HG03135 (cell line): ENCODE measurements around the gene LRIG3.
"Not testable (repeated sequence)": the region's sequence is repeated elsewhere in the genome, so short reads cannot be mapped to it uniquely, and the experiment has no call there.

Experiments used
- ATAC-seq: cut with Tn5 transposase; IDR thresholded peaks from one replicate; pipeline ENCODE4 v1.9.1; 2021; ENCODE audit warnings: mild to moderate bottlenecking, moderate library complexity; ENCODE audit not compliant: unreplicated experiment

Gene LRIG3

DNA sequence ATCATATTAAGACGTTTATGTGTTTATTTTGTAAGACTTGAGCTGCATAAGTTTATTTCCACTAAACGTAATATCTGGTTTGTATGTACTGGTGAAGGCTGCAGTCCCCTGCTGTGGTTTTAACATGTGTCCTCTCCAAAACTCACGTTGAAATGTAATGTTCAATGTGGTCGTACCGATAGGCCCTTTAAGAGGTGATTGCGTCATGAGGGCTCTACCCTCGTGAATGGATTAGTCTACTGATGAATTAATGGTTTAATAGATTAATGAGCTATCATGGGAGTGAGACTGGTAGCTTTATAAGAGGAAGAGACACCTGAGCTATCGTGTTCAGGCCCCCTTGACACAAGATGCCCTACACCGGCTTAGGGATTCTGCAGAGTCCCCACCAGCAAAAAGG is 14.9 kb downstream of the LRIG3 start:
- ATAC-seq = no peak

DNA sequence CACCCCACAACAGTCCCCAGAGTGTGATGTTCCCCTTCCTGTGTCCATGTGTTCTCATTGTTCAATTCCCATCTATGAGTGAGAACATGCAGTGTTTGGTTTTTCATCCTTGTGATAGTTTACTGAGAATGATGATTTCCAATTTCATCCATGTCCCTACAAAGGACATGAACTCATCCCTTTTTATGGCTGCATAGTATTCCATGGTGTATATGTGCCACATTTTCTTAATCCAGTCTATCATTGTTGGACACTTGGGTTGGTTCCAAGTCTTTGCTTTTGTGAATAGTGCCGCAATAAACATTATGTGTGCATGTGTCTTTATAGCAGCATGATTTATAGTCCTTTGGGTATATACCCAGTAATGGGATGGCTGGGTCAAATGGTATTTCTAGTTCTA is 17.6 kb downstream of the LRIG3 start:
- ATAC-seq = not testable (repeated sequence)

DNA sequence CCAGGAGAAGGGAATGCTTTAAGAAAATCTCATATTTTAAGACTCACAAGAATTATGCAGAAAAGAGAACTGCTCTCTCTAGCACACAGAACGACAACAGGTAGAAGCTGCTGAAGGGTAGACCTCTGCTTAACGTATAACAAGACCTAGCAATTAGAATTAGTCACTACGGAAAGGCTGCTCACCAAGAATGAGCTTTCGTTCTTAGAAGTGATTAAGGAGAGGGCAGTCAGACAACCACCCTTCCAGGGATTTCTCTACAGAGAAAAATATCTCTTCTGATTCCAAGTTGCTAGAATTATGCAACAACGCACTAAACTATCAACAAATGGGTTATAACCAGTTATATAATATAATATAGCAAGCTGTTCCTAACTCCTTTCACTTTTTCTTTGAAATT is 18.6 kb downstream of the LRIG3 start:
- ATAC-seq = no peak

DNA sequence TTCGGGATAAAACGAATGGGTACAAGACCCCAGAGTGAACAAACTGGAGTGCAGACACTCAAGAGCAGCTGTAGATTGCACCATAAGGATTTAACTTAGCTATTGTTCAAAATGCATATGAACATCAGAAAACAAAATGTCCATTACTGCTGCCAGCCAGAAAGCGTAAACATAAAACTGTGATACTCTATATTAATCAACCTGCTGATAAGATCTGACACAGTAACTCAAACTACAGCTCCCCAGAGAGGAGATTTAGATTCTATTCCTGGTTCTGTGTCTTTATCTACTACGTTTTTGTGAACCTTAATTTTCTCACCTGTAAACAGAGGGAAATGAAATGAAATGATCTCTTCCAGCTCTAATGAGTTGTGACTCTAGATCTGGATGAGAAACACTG is 22.3 kb downstream of the LRIG3 start:
- no peak for ATAC-seq

DNA sequence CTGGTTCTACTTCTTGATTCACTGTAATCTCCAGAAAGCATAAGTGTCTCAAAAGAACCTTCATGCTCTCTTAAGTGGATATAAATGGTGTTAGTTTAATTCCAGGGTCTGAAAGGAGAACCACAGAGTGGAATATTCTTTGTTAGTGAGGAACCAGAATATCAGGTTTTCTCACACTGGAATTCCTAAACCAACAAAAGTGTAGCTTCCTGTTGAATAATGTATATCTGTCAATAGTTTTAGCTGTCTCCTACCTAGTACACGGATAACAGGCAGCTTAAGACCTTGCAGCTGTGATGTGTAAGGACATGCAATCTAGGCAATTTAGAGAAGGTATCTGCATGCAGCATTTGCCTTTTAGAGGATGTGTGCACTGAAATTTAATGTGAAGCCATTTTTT is 24.0 kb downstream of the LRIG3 start:
- ATAC-seq = no peak

DNA sequence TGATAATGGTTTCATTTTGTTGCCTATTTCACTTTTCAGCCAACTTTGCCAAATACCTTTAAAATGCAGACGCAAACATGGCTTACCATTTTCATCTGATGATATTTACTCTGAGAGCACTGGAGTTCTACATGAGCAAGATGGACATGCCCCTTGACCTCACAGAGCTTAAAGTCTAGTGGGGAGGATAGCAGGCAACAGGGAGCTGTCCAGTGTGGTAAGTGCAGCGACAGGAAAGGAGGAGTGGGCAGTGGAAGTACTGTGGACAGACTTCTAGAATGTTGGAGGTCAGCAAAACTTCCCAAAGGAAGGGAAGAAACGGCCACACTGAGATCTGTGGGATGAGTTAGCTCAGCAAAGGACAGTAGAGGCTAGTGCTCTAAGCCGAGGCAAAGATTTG is 25.3 kb downstream of the LRIG3 start:
- ATAC-seq = no peak

DNA sequence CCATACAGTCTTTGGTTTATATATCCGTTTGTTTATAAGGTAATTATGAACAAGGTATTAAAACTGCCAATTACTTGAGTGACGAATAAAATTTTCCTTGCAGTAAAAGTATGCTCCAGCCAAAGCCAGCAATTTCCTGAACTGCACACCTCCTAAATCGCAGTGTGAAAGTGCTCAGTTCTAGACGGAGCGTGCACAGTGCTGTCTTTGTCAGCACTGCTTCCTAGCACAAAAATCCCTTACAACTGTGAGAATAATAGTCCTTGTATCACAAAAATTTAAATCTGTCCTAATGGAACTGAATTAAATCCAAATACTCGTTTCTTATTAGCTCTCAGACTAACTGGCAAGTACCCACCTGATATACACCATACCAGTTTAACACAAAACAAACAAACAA is 26.3 kb downstream of the LRIG3 start:
- no peak for ATAC-seq

DNA sequence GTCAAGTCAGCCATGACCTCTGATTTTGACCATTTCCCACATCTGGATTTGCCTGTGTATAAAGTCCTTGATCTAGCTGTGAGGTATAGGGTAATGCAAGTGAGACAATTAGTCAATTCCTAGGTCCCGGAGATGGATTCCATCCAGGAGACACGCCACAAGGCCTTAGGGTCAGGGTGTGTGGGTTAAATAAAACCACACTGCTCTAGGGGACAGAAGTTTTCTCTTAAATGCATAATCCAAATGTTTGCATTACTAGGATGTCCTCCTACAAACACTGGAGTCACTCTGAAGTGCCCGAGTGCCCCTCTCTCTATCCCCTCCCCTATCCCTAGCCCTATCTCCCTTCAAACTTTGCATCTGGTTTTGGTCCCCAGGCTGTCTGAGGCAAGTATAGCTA is 26.8 kb downstream of the LRIG3 start:
- no peak for ATAC-seq

DNA sequence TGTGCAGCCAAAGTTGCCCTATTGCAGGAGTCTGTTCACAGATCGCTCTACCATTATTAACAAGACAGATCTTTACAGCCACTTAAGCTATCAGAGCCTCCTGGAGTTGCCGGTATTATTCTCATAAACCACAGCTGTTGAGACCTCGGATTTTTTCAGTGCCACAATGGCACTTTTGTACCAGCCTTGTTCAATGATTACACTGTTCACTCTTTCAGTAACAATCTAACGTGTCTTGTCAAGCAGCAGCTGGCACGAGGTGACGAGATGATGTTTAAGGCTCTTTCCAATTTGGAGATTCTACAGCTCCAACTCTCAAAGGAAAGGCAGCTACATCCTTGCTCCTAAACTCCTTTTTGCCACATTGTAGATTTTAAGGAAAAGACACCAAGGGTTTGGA is 30.7 kb downstream of the LRIG3 start:
- no peak for ATAC-seq

DNA sequence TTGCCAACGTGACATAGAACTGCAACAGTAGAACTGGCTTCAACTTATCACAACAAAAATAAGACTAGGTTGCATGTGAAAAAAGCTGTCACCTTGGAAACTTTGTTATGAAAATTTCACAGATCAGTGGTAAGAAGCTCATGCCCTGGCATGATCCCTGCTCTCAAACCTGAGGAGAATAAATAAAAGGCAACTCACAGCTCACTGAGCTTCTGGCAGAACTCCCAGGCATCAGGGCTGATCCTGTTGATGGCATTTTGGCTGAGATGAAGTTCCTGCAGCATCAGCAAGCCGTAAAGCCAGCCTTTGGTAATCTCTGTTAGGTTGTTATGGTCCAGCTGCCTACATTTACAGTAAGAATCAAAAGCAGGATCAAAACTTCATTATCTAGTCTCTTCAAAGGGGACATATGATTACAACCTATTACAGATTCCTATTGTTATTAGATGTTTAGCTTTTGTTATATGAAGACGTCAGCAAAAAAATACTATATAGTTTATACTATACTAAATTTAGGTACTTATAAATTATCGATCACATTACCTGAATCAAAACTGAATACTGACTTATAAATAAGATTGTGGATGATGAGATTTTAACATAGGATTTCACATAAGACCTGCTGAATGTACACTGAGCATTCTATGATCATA is 32.0 kb downstream of the LRIG3 start:
- ATAC-seq = no peak

DNA sequence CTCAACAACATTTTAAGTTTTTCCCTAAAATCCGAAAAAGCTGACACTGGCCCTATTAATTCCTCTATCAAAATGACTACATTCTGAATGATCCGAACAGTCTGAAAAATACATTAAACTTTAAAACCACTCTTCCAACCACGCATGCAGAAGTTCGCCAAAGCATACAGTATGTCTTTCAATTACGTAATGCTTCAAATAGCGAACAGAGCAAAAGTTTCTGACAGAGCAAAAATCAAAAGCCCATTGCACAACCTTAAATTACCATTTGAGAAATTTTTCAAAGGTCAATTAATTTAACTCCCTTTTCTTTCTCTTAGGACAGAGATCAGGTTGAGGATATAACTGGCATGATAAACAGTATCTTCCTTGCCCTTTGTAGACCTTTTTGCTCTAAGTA is 33.2 kb downstream of the LRIG3 start:
- ATAC-seq = no peak

DNA sequence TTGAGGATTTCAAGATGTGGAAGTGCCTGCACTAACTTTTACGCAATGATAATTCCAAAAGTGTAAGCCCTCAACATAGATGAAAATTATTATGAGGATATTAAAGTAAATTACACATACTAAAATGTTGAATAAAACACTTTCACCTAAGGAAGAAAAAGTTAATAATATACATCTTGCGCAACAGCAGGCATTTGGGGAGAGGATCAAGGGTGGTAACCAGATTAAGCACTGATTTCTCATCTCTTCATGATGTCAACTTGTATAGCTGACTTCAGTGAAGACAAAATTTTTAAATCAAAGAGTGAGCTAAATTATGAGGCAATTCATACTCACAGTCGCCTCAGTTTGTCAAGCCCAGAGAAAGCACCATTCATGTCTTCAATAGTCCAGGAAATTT is 33.8 kb downstream of the LRIG3 start:
- no peak for ATAC-seq

DNA sequence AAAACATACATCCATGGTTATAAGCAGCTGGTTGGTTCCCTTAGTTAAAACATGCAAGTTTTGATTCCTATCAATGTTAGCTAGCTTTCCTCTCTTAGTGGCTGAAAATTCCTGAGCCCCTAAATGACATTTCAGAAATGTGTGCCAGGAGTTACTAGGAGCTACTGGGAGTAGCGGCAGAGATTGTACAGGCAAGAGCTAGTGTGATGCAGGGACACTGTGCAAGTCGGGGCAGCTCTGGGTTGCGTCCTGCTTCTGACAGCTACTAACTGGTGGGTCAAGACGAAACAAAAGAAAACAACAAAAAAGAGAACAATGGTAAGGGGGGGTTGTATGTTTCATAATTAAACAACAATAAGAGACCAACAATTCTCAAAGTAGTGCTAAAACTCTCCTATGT is 35.4 kb downstream of the LRIG3 start:
- ATAC-seq = no peak

DNA sequence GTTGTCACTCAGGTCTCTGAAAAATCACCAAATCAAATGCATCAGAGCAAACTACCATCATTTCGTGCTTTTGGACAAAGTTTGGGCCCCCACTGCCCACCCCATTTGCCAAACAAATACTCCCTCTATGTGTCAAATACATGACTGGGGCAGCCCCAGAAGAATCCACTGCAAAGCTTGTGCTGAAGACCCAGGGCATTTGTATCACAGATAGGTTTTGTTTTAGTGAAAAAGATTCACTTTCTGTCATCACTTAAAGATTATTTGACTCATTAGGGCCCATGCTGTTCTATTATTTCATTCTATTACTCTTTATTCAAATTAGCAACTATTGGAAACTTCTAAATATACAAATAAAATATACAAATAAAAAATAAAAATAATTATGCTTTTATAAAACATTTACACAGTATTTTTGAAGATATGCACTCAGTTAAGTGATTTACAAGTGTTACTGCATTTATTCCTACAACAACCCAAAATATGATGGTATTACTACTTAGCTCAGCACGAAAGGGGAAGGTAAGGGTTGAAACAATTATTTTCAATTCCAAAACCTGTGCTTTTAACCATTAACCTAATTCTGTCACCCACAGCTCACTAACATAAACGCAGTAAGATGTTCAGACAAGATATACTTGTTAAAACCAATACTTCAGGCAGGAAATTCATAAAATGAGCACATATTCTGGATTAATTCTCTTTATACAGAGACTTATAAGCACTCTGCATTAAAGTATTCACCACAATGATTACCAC is 36.5 kb downstream of the LRIG3 start:
- ATAC-seq = peak; percentile 49

DNA sequence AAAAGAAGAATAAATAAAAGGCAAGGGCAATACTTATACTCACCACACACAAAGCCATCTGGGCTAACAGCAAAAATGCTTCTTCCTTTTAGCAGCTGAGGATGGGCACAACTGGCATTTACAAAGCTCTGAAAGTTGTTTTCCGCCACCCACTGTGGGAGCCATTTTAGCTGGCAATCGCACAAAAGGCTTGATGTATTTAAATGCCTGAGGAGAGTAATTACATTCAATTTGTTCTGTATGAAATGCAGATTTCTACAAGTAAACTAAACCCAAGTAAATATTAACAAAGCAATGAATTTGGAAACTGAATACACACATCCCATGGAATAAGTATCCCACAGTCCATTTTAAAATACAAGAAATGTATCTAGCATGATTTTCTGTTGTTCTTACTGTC is 37.5 kb downstream of the LRIG3 start:
- no peak for ATAC-seq

DNA sequence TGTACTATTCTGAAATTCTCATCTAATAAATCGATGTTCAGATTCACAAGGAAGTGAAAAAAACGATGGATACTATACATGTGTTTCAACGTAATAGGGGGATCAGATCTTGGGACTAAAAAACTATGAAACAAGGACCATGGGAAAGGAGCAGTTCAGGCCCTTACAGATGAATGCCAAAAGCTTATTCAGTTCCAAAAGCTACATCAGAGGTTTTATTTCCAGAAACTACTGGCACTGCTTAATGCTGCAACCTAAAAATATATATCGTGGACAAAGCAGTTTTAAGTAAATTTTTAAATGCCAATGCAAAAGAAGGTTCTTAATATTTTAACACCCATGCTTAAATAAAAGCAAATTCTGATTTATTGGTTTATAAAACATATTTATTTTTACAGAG is 38.5 kb downstream of the LRIG3 start:
- no peak for ATAC-seq

DNA sequence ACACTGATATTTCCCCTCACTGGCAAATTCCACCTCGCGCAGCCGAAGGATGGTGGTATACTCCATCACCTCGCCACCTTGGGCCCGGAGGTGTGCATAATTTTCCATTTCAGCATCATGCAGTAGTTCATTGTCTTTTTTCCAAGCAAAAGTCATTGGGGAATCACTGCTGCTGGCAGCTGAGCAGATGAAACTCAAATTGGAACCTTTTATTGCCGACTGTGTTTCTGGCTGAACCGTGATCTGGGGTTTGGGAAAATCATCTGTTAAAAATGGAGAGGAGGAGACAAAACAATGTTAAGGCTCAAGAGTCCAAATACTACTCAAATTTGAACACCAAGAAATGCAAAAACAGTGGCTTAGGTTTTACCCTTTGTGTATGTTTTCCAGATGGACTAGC is 39.7 kb downstream of the LRIG3 start:
- no peak for ATAC-seq

DNA sequence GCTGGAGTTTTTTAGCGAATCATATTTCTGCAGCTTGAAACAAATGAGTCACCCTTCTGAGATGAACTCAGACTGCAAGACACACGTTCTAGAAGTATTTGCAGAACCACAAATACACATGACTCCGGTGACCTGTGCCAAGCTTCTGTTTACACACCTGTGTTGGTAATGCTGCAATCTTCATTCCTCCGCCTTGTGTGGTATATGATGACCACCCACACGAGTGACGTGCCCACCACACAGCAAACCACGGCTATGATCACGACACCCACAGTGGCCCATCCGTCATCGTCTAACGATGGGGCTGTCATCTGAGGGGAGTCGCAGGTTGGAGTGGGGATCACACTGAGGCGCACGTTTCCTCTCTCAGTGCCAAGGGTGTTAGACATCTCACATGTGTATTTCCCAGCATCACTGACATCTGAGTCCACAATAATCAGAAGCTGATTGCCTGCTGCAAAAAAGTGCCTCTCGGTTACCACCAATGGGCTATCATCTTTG is 43.0 kb downstream of the LRIG3 start:
- ATAC-seq = no peak

DNA sequence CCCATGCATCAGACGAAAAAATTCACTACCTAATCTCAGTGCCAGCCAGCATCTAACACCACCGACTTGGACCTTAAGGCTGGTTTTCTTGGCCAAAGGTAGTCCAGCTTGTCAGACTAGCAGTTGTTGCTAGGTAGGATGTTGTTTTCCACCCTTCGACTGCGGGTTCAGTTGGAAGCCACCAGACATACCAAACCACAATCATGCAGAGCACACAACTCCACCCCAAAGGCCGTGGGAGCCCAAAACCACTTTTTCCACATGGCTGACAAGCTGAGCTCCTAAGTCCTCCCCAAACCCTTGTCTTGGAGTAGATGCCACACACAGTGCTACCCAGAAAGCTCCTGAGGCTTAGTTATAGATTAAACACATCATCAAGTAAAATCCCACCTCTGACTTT is 46.8 kb downstream of the LRIG3 start:
- ATAC-seq = no peak

DNA sequence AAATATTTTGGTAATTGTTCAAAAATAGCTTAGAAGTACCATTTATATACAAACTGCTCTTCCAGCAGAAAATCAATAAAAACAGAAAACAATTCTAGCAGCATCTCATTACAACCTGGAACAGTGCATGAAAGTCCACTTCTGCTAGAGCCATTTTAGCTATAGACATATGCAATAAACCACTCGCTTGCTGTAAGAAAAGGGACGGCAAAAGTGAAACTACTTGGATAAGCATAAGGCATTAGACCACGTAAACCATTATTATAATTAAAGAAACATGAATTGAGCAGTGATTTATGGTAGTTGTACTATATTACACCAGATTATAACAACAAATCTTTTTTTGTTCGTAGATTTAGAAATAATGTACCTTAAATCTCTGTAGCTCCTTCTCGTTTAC is 48.7 kb downstream of the LRIG3 start:
- ATAC-seq = no peak

DNA sequence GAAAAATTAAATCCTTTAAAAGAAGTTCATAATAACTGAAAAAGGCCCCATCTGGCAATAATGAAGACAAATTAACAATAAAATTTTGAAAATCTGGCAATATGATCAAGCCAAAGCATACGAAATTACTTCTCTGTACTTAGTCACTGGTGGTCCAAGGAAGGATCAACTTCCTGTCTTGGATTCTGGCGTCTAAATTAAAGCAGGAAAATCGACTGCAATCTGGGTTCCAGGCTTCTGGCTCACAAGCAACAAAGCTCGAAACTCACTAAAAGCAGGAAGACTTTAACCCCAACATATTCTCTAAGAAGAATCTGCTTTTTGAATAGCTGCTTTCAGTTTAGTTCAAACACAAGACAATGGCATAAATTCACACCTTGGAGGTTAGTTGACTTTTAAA is 49.7 kb downstream of the LRIG3 start:
- ATAC-seq = no peak

DNA sequence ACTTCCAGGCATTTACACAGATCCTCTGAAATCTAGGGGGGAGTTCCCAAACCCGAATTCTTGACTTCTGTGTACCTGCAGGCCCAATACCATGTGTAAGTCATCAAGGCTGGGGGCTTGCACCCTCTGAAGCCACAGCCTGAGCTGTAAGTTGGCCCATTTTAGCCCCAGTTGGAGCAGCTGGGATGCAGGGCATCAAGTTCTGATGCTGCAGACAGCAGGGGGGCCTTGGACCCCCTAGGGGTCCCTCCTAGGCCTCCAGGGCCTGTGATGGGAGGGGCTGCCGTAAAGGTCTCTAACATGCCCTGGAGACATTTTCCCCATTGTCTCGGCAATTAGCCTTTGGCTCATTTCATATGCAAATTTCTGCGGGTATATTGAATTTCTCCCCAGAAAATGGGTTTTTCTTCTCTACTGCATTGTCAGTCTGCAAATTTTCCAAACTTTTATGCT is 59.5 kb downstream of the LRIG3 start:
- ATAC-seq = no peak
